HL-60 (cell line): ENCODE results near the gene FSCN2.

Experiments used
- DNase-seq, 2 experiments: peaks; one replicate each; pipeline ENCODE4 v3.0.0-alpha.2; 2010 to 2020; ENCODE audit warnings: low read depth in 1 of 2, low spot score in 1 of 2
- H3K27ac ChIP-seq: fragments of 250-450 bp; sonication (Bioruptor Pico); replicated peaks from 2 replicates; pipeline ENCODE4 v1.5.1; 2020; ENCODE audit warnings: mild to moderate bottlenecking, moderate library complexity
- H3K27me3 ChIP-seq: fragments of 250-450 bp; sonication (Bioruptor Pico); 2 replicates; pipeline ENCODE4 v1.5.1; 2021; ENCODE audit warnings: mild to moderate bottlenecking, moderate library complexity; ENCODE audit not compliant: insufficient read depth, poor library complexity, severe bottlenecking
- H3K4me3 ChIP-seq: replicated peaks from 2 replicates; pipeline ENCODE4 v1.5.1; 2011; ENCODE audit warnings: mild to moderate bottlenecking, control low read depth, low read length; ENCODE audit not compliant: insufficient read depth
- CTCF ChIP-seq: IDR thresholded peaks from one replicate; pipeline ENCODE4 v1.5.1; 2011; ENCODE audit warnings: low read length, control low read depth, inconsistent platforms; ENCODE audit not compliant: insufficient read depth
- GABPA ChIP-seq: IDR thresholded peaks from 2 replicates; pipeline ENCODE4 v1.6.1; 2012; ENCODE audit warnings: low read depth
- POLR2AphosphoS5 ChIP-seq: IDR thresholded peaks from 2 replicates; pipeline ENCODE4 v1.6.1; 2012; ENCODE audit warnings: low read depth
- REST ChIP-seq: IDR thresholded peaks from 2 replicates; pipeline ENCODE4 v1.6.1; 2012; ENCODE audit warnings: low read depth; ENCODE audit not compliant: insufficient replicate concordance
- SPI1 ChIP-seq: IDR thresholded peaks from 2 replicates; pipeline ENCODE4 v1.6.1; 2012; ENCODE audit warnings: low read depth, mild to moderate bottlenecking, borderline replicate concordance

FSCN2 gene

GRCh38 chr17:81512562-81513371 is 15.4 kb upstream of the FSCN2 start, which contains the start of gene ACTG1:
TSS of gene ACTG1 (minus strand) at chr17:81512799. CDS start at chr17:81512354, 445 bp downstream.
- peak; percentile 90 for DNase-seq
- Histone ChIP-seq H3K27ac (peak within 1 kb of the TSS; percentile 98), H3K4me3 (peak within 1 kb of the TSS; percentile 97), H3K27me3 (no peaks in the 10 kb centered on the region)
- no peak for TF ChIP-seq CTCF
- TF ChIP-seq GABPA, result no peak
- peak; percentile 73 for TF ChIP-seq REST
- peak; percentile 90 for TF ChIP-seq POLR2AphosphoS5
- TF ChIP-seq SPI1, result no peak

GRCh38 chr17:81513372-81513752 is 14.8 kb upstream of the FSCN2 start:
- Histone ChIP-seq H3K4me3 (peak overlapping the region; percentile 75), H3K27ac (peak overlapping the region; percentile 98), H3K27me3 (no peaks in the 10 kb centered on the region)
- TF ChIP-seq GABPA (no peak), POLR2AphosphoS5 (no peak), CTCF (no peak), SPI1 (no peak), REST (no peak)
- DNase-seq, result peak in 1 of 2 experiments; percentile 70

- no peak for TF ChIP-seq CTCF
- no peak for TF ChIP-seq GABPA
- peak; percentile 49 to 60 for DNase-seq
- Histone ChIP-seq H3K4me3 (peak overlapping the region; percentile 75), H3K27ac (peak overlapping the region; percentile 98), H3K27me3 (no peaks in the 10 kb centered on the region)
Observed at GRCh38 chr17:81513753-81514488, 14.3 kb upstream of the FSCN2 start.
